GM04504 (cell line): Measurements from ENCODE around the gene GPC1.

Source experiments
- DNase-seq: peaks from one replicate; pipeline ENCODE4 v3.0.0-alpha.2; 2012; ENCODE audit warnings: low read depth

Gene GPC1

GRCh38 chr2:240443891-240444301, 8.4 kb downstream of the GPC1 start:
- no peak for DNase-seq

GRCh38 chr2:240444464-240444863, 9.0 kb downstream of the GPC1 start:
- no peak for DNase-seq

DNA sequence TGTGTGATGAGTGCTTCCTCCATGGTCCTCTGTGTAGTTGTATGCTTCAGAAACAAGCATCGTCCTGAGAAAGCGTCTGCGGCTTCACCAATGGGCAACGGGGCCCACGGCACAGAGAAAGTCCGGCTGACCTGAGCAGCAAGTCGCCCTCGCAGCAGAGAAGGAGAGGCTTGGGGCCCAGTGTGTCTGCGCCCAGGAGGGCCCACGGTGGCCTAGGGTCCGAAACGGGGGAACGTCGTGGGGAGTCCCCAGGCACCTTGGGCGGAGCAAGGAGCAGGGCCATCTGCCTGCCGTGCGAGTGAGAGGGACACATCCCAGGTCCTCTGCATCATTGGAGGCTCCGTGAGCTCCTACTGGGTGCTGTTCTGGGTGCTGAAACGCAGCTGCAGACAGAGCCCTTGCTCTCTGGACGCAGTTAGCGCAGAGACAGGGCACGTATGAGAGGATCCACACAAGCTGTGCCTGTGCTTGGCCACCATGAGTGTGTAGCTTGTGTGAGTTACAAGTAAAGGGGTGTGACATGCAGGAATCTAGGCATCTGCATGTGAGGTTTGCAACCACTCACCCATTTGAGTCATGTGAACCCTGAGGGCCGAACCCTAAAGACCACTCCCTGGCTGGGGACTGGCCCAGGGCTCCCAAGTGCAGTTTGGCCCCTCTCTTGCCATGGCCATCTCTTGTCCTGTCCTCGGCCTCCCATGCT, 10.6 kb downstream of the GPC1 start:
- DNase-seq, result no peak

DNA sequence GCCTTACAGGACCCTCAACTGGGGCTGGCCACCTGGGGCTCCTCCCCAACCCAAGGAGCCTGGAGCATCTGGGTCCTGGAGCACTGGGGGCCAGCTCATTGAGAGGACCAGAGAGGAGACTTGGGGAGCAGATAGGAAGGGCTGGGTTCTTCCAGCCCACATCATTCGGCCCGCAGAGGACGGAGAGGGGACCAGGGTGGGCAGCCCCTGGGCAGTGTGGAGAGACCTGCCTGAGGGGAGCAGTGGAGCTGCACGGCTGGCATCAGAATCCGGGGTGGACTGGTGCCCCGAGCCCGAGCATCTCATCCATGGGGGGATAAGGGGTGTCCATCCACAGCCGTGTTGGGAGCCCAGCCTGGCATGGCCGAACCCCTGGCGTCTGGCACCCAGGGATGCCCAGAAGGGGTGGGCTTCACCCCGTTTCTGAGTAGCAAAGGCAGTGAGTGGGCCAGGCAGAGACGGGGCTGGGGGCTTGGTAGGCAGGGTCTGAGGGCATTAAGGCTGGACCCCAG, 11.3 kb downstream of the GPC1 start:
- DNase-seq, result no peak

DNA sequence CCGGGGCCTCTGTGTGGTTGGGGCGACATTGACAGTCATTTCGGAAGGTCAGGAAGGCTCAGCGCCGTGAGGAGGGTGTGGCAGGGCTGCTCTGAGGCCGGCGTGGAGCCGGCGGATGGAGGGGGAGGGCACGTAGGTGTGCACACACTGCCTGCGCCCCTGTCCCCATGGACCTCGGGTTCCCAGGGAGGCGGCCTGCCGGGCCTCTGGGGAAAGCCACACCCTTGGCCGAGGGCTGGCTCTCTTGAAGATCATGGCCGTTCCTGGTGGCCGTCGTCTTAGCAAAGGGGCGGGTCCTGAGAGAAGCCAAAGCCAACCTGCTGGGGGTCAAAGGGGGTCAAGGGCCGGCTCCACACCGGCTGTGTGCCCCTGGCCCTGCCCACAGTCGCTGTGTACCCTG, 11.9 kb downstream of the GPC1 start:
- no peak for DNase-seq

- no peak for DNase-seq
Measured at GRCh38 chr2:240447934-240448333, 12.5 kb downstream of the GPC1 start.

DNA sequence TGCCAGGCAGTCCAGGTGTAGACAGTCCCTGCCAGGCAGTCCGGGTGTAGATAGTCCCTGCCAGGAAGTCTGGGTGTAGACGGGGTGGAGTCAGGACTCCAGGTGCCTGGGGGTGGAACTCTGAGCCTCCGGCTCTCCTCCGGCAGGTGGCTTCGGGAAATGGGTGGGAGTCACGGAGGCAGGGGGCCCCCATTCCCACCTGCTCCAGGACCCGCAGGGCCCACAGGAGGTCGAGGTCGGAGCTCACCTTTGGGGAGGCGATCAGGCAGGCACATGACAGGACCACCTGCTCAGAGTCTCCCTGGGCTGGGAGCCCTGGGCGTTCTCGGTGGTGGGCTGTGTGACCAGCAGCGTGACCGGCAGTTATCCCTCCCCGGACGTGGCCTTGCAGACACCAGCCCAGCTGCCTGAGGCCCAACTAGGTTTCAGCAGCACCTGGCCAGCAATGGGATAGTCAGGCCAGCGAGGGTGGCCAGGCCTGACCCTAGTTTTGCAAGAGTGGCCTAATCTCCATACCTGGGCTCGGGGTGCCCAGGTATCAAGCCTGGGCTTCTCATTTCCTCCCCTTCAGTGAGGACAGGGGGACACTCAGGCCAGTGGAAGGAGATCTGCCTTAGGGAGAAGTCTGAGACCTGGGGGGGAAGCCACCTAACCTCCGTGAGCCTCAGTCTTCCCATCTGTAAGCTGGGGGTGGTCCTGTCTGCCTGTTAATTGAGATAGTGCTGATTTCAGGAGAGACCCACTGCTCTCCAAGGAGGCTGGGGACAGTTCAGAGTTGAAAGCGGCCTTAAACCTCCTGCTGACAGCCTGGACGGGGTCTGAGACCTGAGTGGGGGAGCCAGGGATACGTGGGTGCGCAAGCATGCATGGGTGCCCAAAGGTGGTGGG, 13.2 kb downstream of the GPC1 start:
- DNase-seq, result no peak

DNA sequence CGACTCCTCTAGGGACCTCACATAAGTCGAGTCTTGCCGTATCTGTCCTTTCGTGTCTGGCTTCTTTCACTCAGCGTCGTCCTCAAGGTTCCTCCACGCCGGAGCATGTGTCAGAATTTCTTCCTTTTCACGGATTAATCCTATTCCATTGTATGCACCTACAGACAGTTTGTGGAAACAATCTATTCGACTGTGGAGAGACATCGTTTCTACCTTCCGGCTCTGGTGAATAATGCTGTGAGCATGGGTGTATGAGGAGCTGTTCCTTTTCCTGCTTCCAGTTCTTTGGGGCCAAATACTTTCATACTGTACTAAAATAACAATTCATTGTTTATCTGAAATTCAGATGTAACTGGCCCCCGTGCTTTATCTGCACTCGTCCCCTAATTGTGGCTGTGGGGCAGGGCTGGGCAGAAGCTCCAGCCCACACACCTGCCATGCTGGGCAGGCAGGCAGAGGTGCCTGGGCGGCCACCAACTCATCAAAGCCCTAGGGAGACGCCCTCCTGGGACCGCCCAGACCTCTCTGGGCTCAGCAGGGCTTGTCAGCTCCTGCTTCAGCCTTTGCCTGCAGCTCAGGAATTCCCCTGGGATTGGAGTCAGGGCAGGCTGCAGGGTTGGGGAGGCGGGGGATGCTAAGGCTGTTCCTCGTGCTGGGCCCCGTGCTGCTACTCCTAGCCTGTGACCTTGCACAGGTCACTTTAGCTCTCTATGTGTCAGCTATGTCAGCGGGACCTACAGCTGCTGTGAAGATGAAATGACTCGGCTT, 14.5 kb downstream of the GPC1 start:
- no peak for DNase-seq

DNA sequence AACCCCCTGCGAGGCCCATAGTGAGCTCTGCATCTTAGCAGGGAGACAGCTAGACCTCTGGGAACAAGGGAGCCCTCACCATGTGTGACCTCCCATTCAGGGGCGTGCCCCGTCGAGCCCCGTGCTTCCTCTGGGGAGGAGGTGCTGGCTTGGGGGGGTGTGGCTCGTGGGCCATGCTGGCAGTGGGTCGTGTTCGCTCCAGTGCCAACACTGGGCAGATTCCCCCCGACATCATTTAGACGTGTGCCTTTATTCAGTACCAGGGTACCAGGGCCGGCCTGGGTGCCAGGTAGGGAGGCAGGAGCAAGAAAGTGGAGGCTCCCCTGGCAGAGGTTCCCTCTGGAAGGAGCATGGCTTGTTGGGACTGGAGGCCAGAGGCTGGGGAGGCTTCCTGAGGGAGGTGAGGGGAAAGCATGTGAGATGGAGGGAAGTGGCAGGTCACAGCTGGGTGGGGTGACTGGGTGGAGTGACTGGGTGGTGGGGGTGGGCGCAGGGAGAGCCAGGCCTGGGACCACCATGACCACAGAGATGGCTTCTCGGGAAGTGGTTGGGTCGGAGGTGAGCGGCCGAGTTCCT, 15.2 kb downstream of the GPC1 start:
- DNase-seq, result no peak

GRCh38 chr2:240451108-240451611, 15.7 kb downstream of the GPC1 start:
- no peak for DNase-seq

DNA sequence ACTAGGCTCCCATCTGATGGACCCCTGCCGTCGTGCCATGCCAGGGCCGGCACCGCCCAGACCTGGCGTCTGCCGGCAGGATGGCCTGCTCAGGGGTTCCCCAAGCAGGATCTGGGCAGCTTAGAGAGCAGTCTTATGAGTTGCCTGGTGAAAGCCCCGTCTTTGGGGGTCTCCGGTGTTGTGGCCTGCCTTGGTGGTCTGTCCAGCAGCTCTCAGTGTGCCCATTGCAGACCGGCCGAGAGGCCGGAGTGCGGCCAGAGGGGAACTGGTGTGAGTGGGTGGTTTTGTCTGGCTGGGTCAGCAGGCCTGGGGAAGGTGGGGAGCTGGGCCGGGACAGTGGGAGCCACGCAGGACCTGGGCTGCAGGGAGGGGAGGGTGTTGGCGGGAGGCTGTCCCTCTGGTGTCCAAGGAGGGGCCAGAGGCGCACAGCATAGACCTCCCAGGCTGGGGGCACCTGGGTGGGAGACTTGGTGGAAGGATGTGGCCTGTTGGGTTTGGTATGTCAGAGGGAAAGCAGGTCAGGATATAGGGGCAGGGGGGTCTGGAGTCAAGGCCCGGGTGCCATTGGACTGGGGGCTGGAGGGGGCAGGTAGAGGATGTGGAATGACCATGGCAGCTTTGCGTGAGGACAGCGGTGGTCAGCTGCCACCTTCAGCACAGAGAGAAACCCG, 16.5 kb downstream of the GPC1 start:
- no peak for DNase-seq

GRCh38 chr2:240452462-240453256, 17.2 kb downstream of the GPC1 start:
- DNase-seq, result peak; percentile 24

GRCh38 chr2:240453461-240454105, 18.1 kb downstream of the GPC1 start:
- no peak for DNase-seq

DNA sequence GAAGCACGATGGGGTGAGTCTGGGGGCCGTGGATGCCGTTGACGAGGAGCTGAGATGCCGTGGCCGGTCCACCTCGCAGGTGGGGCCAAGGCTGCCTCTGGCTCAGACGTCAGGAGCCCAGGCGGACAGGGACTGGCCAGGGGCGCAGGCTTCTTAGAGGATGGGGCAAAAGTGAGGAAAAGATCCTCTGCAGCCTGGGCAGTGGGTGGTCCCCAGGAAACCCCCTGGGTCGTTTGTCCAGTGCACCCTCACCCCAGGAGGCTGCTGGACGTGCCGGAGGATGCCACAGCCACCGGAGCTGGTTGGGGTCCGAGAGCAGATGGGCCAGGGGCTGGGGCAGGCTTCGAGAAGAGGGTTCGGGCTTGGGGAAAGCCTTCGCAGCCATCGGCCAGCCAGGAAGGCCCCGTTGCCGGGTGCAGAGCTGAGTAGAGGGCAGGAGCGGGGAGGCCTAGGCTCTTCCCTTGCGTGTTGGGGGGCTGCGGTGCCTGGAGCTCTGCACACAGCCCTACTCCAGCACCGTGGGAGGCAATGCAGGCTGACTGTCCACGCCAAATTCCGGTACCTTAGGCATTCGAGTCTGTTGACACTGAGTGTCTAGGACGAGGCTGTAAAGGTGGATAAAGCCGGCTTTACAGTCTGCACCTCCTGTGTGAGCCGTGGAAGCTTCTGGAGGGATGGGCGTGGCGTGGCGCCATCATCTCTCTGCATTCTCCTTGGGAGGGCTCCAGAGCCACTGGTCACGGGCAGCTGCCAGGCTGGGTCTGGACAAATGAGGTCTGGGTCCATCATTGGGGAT, 18.8 kb downstream of the GPC1 start:
- DNase-seq, result no peak

GRCh38 chr2:240455272-240455646, 19.8 kb downstream of the GPC1 start:
- no peak for DNase-seq

GRCh38 chr2:240455647-240456446, 20.4 kb downstream of the GPC1 start:
- no peak for DNase-seq

- DNase-seq, result no peak
Measured at GRCh38 chr2:240456447-240457222, 21.2 kb downstream of the GPC1 start.
